Kasumi-1 (cell line): Measurements from ENCODE around the gene RTN4R.
"Not testable (repeated sequence)": the region's sequence is repeated elsewhere in the genome, so short reads cannot be mapped to it uniquely, and the experiment has no call there.

ENCODE experiments used
- DNase-seq, 2 experiments: peaks; one replicate each; lab custom pipeline; 2025; lab: John Stamatoyannopoulos, UW

RTN4R gene

GRCh38 chr22:20271114-20271994 is 3.2 kb upstream of the RTN4R start:
- DNase-seq: no peak

- DNase-seq: not testable (repeated sequence)
These were observed 2.3 kb upstream of the RTN4R start for GRCh38 chr22:20270190-20271113.

- DNase-seq: not testable (repeated sequence)
These were observed 1.6 kb upstream of the RTN4R start for GRCh38 chr22:20269673-20270072.

GRCh38 chr22:20269201-20269600 is 1.1 kb upstream of the RTN4R start:
- DNase-seq: not testable (repeated sequence)

- DNase-seq: peak in 1 of 2 experiments; percentile 10
These were observed 458 bp downstream of the RTN4R start for GRCh38 chr22:20267441-20268278.

GRCh38 chr22:20266667-20267440 is 1.3 kb downstream of the RTN4R start:
- DNase-seq: not testable (repeated sequence)

GRCh38 chr22:20265772-20266666 is 2.1 kb downstream of the RTN4R start:
- DNase-seq: not testable (repeated sequence)

GRCh38 chr22:20264614-20265452 is 3.3 kb downstream of the RTN4R start:
- no peak for DNase-seq

GRCh38 chr22:20263404-20264281 is 4.5 kb downstream of the RTN4R start:
- not testable (repeated sequence) for DNase-seq

- no peak for DNase-seq
These were observed 5.5 kb downstream of the RTN4R start for GRCh38 chr22:20262582-20263147.

GRCh38 chr22:20261848-20262581 is 6.1 kb downstream of the RTN4R start:
- no peak for DNase-seq

GRCh38 chr22:20260071-20260765 is 7.9 kb downstream of the RTN4R start:
- DNase-seq: no peak

- no peak for DNase-seq
These were observed 8.8 kb downstream of the RTN4R start for GRCh38 chr22:20259327-20259688.

GRCh38 chr22:20258584-20259326 is 9.4 kb downstream of the RTN4R start:
- no peak for DNase-seq

- DNase-seq: no peak
These were observed 10.2 kb downstream of the RTN4R start for GRCh38 chr22:20258021-20258299.
